ENCODE results near the gene UBE2I.

DNA sequence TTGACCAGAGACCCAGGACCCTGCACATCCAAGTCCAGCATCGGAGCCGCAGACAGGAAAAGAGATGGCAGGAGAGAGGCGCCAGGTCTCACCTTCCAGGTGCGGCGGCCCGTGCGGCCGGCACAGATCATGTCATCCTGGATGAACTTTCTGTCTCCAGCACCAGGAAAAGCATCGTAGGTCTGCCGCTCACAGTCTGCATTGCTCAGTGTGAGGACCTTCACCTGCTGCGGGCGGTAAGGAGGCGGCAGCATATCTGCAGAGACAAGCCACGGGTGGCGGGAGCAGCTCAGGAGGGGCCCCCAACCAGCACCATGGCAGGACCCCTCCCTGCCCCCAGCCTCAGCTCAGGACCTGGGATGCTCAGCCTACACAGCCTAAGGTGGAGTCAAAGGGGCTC lies 35.6 kb upstream of the UBE2I start:
- TF ChIP-seq, protein P1, sequence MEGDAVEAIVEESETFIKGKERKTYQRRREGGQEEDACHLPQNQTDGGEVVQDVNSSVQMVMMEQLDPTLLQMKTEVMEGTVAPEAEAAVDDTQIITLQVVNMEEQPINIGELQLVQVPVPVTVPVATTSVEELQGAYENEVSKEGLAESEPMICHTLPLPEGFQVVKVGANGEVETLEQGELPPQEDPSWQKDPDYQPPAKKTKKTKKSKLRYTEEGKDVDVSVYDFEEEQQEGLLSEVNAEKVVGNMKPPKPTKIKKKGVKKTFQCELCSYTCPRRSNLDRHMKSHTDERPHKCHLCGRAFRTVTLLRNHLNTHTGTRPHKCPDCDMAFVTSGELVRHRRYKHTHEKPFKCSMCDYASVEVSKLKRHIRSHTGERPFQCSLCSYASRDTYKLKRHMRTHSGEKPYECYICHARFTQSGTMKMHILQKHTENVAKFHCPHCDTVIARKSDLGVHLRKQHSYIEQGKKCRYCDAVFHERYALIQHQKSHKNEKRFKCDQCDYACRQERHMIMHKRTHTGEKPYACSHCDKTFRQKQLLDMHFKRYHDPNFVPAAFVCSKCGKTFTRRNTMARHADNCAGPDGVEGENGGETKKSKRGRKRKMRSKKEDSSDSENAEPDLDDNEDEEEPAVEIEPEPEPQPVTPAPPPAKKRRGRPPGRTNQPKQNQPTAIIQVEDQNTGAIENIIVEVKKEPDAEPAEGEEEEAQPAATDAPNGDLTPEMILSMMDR (conservative IDR thresholded peaks at IDR 0.05; ENCODE audit: low read length) = no peak
- no peak for TF ChIP-seq EZH2phosphoT487 (IDR thresholded peaks at IDR 0.05; ENCODE audit: borderline replicate concordance, low read depth, low read length)

All from OCI-LY7 (cell line).